HG02884 (cell line): ENCODE data around the gene ZBTB24.
A peak's percentile ranks its signal among the peaks of the same experiment; 100 is the strongest.
"Not testable (repeated sequence)": the region's sequence is repeated elsewhere in the genome, so short reads cannot be mapped to it uniquely, and the experiment has no call there.

Experiments used
- ATAC-seq: cut with Tn5 transposase; IDR thresholded peaks from one replicate; pipeline ENCODE4 v1.9.1; 2021; ENCODE audit warnings: mild to moderate bottlenecking, moderate library complexity; ENCODE audit not compliant: unreplicated experiment

The ZBTB24 gene

DNA sequence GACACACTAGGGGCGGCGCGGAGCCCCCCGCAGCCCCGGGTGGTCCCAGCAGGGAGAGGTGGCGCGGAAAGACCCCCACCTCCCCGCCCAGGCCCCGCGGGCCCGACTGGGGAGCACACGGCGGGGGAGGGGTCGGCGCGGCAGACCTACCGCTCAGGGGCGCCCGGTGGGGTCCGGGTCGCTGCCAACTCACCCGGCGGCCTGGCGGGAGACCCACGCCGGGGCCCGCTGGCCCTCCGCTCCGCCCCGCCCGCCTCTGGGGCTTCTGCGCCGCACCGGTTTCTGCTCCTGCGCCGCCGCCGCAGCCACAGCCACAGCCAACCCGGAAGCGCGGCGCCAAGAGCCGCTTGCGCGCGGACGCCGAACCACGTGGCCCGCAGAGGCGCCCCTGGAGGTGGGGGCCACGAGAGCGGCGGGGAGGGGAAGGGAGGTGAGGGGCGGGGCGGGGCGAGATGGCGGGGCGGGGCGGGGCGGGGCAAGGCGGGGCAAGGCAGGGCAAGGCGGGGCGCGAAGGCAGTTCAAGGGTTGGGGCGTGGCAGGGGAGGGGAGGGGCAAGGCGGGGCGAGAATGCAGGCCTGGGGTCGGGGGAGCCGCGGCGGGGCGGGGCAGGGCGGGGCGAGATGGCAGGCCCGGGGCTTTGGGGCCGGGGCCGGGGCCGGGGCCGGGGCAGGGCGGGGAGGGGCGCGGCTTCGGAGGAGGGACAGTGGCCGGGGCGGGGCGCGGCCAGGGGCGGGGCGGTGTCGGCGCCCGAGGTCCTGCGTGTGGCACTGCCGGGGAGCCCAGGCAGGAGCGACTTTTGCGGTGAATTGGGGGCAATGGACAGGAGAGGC lies at the start of gene ZBTB24:
ZBTB24 (minus strand) TSS at position 315 of the 830 bp plus-strand sequence. CDS start 1,193 bp downstream, outside the sequence.
- peak; percentile 85 for ATAC-seq

DNA sequence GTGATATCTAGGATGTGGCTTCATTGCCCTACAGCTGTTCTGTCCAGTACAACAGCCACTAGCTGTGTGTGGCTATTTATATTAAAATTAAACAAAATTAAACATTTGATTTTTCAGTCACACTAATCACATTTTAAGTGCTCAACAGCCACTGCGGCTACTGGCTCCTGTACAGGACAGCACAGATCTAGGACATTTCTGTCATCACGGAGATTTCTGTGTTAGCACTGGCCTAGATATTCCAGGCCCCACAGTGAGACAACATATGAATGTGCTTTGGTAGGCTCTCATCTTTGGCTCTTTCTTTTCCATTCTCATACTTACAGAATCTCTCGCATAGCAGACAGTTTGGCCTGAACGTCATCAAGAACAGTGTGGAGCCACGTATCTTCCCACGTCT lies 48.4 kb upstream of the ZBTB24 start:
- no peak for ATAC-seq

DNA sequence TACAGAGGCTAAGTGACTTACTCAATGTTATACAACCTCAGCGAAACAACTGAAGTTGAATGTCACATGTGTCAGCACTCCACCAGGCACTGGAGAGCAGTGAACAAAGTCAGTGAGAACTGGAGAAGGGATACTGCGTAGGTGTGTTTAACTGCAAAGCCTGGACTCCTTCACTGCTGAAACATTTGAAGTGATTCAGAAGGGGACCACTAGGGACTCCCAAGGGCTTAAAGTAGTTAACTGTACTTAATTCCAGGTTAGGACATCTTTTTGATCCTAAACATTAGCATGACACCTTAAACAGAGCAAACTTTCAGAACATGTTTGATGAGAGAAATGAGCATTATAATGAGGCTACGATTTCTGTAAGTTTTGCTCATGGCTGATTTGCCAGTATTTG lies 45.0 kb upstream of the ZBTB24 start:
- no peak for ATAC-seq

DNA sequence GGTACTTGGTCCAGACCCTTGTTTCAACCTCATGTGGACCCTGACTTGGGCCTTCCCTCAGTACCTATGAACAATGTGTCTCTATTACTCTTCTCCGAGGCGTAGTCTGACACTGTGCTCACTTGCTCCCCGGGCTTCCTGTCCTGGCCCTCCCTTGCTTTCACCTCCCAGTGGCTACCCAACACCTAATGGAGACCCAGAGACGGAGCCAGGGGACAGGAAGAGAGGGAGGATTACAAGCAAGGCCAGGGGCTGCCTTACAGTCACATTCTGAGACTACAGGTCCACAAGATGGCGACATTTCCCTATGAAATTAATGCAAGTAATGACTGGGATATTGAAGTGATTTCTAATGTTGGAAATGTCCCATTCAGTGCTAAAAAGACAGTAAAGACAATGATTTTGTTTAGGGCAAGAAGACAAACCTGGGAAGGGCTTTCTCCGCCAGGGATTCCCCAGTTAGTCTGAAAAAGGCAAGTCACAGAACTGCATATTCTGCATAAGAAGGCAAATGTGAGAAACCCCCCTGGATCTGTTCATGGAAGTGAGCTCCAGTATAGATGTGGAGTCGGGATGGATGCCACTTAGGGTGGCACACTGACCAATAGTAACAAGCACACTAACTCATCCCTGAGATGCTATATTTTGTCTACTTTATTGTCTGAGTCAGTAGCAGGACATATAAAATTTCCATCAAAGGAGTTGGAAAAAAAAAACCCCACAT lies 44.0 kb upstream of the ZBTB24 start:
- peak; percentile 62 for ATAC-seq

DNA sequence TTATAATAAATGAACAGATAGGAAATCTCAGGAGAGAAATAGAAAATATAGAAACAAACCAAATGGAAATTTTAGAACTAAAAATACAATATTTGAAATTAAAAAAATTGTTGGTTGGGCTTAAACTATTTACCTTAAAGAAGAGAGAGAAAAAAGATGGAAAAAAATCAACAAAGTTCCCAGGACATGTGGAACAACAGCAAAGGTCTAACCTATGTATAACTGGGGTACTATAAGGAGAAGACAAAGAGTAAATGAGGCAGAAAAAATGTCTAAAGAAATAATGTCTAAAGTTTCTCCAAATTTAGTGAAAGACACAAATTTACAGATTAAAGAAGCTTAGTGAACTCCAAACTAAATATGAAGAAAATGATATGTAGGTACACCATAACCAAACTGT lies 41.1 kb upstream of the ZBTB24 start:
- ATAC-seq, result no peak

DNA sequence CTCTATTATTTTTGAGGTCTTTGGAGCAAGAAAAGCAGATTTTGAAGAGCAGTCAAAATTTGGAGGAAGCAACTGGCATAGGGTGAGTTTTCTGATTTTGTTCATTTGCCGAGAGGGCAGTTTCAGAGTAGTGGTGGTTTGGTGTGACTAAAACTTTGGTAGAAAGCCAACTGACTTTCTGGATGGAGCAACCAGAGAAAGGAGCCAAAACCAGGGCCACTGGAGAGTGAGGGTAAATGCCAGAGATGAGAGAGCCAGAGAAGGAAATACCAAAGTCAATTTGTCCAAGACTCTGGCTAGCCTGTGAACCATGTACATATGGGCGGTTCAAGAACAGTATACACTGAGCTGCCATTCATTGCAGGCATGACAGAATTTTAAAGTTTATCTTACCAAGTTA lies 40.5 kb upstream of the ZBTB24 start:
- ATAC-seq, result no peak

DNA sequence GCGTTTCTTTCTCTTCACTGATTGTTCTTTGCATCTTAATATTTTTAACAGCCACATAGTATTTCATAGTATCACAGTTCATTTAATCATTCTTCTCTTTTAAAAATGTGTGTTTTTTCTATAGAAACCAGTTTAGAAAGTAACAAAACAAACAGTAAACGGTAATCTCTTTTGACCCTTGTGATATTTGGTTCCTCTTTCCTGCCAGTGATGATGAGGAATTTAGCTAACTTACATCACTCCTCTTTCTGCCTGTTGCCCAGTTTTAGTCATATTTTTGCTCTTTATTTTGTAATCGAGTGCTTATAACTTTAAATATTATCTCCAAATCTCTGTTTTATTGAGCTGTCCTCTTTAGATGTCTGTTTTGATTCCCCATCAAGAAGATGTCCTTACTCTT lies 38.1 kb upstream of the ZBTB24 start:
- no peak for ATAC-seq

DNA sequence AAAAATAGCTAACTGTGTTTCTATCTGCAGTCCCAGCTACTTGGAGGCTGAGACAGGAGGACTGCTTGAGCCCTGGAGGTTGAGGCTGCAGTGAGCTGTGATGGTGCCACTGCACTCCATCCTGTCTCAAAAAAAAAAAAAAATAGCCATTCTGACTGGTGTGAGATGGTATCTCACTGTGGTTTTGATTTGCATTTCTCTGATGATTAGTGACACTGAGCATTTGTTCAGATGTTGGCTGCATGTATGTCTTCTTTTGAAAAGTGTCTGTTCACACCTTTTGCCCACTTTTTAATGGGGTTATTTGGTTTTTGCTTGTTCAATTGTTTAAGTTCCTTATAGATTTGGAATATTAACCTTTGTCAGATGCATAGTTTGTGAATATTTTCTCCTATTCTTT lies 36.6 kb upstream of the ZBTB24 start:
- ATAC-seq, result not testable (repeated sequence)

DNA sequence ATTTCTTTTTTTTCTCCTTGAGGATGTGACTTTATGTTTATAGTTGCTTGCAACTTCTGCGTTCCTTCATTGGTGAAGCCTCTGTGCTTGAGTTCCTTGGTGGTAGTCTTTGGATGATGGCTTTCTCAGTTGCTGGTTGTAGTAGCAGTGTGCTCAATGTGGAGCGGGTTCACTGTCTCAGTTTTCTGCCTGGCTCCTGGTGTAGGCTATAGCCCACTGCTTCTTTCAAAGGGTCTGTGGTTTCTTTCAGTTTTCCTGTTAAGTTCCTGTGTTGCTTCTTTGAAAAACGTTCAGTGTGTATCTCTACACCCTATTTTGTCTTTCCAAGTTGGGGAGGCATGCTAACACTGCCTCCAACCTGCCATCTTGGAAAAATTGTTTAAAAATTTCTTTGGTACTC lies 33.9 kb upstream of the ZBTB24 start:
- ATAC-seq, result no peak

DNA sequence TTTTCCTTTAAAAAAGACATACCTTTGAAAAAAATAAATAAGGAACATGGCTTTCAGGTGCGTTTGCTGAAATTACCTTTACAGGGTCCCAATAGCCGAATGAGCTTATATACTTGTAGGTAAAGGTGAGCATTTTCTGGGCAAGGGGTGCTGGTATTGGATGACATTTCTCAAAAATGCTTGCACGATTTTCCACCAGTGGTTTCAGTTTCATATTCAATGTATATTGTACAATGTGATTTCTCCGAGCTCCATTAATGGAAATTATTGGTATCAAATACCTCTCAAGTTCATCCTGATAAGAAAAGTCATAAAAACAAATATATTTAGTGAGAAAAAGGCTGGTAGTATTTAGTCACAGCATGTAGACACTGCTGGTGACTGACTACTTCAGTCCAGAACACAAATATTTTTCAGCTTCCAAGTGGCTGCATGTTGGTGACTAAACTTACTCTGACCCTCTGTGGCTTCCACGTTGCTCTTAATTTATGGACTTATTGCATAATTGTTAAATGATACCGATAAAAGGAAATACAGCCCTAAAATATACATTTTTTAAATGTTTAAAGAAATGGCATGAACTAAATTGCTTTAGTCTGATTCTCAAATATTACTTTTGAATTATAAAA lies 32.9 kb upstream of the ZBTB24 start:
- ATAC-seq, result no peak

DNA sequence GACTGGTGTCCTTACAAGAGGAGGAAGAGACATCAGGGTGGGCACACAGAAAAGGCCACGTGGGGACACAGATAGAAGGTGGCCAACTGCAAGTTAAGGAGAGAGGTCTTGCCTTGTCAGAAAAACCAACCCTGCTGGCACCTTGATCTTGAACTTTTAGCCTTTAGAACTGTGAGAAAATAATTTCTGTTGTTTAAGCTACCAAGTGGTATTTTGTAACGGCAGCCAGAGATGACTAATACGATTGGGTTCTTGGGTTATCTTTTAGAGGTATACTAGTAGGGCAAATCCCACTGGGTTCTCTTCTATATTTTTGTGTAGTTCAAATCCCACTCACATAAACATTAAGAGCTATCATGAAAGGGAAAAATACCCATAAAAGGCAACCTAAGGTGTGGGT lies 31.9 kb upstream of the ZBTB24 start:
- no peak for ATAC-seq

DNA sequence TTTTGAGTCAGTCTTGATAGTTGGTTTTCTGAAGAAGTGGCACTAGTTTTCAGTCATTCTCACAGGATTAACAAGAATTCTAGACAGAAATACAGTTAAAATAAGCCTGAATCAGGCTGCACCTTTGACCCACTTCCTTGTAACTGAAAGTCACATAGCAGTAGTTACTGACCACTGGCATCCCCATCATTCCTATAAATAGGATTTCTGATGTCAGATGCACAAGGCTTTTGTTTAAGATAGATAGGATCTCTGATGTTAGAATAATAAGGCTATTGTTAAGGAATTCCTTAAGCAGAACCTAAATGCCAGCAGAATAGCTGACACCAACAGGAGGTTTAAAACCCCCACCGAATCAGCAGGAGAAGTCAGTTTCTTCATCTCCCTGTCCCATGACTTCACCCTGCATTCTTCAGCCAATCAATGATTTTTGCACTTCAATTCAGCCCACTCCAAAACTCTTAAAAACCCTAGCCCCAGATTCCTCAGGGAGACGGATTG lies 30.6 kb upstream of the ZBTB24 start:
- ATAC-seq, result no peak

DNA sequence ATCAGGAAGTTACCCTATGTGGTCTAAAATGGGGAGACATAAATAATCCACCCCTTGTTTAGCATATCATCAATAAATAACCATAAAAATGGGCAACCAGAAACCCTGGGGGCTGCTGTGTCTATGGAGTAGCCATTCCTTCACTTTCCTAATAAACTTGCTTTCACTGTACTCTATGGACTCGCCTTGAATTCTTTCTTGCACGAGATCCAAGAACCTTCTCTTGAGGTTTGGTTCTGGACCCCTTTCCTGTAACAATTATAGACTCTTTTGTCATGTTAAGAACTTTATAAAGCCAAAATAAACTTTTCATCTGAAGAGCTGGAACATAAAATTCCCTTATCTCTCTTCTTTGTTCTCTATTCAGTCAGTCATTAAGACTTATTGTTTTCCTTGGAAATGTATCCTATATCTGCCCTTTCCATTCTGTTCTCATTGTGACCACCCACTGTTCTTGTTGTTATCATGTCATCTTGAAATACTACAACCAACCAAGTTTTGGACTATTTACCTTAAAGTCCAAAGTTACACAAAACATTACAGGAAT lies 29.3 kb upstream of the ZBTB24 start:
- ATAC-seq, result no peak

DNA sequence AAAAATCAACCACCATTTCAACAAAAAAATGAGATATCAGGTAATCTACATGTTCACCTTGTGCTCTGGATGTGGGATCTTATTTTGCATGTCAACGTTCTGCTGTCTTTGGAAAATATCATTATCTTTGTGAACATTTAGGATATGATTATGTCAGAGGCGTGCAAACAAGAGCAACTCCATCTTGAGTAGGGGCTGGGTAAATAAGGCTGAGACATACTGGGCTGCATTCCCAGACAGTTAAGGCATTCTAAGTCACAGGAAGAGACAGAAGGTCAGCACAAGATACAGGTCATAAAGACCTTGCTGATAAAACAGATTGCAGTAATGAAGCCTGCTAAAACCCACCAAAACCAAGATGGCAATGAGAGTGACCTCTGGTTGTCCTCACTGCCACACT lies 28.8 kb upstream of the ZBTB24 start:
- no peak for ATAC-seq

DNA sequence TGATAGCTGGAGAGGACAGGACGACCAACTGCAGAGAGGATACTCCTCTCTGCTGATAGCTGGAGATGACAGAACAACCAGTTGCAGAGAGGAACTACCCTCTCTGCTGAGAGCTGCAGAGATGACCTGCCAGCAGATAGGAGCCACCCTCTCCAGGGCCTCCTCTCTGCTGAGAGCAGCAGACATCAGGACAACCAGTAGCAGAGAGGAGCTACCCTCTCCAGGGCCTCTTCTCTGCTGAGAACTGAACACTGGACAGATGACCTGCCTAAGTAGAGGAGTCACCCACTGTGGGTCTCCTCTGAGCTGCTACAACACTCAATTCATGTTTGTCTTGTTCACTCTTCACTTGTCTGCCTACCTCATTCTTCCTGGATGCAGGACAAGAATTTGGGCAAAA lies 27.3 kb upstream of the ZBTB24 start:
- no peak for ATAC-seq

DNA sequence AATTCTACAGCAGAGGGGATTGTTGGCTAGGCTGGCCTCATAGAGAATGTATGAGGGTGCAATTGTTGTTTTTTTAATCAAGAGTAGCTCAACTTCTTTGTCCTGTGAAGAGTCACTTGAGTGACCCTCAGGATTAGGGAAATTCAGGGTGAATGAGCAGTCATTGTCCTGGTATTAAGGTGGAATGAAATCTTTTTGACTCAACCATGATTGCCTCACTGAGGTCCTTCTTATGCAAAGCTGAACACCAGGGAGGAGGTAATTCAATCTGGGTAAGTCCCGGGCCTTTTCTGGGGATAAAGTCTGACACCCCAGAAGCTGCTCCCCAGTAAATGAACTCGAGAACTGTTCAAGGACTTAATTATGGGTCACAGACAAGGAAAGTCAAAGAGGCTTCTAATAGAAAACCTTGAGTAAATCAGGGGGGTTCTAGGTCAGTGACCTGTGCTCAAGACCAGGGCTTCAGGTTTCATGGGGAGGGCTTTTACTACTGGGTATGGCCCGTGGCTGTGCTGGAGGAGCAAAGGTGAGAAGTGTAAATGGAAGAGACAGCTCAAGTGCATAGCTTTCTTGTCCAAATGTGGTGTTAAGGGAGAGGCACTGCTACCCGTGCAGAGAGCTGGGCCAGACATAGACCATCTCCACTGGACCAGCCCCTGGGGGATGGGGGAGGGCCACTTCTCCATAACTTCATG lies 25.3 kb upstream of the ZBTB24 start:
- no peak for ATAC-seq

DNA sequence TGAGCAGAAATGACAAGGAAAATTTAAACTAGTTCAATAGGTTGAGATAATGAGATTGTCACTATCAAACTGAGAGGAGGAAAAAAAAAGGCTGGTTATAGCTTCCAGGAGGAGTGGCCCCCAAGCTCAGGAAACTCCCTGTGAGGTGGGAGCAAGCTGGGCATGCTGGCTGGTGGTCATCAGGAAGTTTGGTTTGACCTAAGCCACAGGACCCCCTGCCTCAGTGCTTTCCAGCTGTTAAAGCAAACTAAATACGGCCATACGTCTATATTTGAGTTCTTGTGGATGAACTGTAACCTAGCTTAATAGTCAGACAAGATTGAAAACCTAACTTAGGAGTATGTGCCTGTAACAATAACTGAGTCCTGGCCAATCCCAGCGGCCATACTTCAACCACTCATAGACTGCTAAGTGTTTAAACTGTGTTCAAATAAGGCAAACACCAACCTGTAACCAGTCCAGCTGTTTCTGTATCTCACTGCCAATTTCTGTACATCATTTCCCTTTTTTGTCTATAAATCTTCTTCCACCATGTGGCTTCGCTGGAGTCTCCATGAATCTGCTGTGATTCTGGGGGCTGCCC lies 24.6 kb upstream of the ZBTB24 start:
- no peak for ATAC-seq

DNA sequence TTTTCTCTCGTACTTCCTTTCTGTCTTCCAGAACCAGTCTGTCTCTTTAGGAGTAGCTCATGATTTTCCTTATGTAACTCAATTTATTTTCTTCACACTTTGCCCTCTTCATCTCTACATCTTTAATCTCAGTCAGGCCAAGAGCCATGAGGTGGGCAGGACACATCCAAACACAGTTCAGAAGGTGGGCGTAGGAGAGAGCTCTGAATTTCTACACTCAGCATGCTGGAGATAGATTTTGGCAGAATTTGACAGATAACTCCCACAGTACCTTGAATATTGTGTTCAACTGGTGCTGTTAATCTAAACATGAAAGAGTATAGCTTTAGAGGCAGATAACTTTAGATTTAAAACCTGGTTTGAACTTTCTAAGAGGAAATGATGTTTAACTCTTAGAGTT lies 23.8 kb upstream of the ZBTB24 start:
- ATAC-seq, result no peak

DNA sequence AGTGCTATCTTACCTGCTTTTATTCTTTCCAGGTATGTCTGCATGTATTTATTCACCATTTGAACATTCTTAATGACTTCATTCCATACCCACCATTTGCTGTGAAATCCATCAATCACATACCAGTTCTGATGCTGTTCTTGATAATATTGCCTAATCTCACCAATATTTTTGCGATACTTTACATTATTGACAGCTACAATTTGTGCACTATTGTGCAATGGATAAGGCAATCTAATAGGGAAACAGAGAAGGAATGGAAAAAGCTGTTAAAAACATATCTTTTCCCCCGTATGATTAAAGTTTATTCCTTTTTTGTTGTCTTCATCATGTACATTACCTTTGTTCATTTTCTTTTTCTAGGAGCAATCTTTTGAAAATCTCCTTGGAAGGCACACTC lies 23.3 kb upstream of the ZBTB24 start:
- ATAC-seq, result no peak
